Airway epithelial cell (primary cell): ENCODE measurements around the gene TAOK2. TPM values are rescaled to one million over a fixed set of nuclear protein-coding genes. Genes with fewer than 3 reads are reported as not detected.

Experiments
- total RNA-seq: library from RNA; depleted of rRNA; stranded (reverse); fragments of >200 nt; gene quantifications from 2 replicates; pipeline ENCODE4 v1.2.3, GENCODE V29; 2015

The TAOK2 gene
- total RNA-seq, result 37.1 and 37.2 TPM in 2 replicates

GRCh38 chr16:29973384-29974246, at the start of gene TAOK2:
TAOK2 (plus strand) TSS chr16:29973868; CDS start chr16:29977773, 3,905 bp downstream.

GRCh38 chr16:29925781-29926710, 47.6 kb upstream of the TAOK2 start, which contains the start of gene KCTD13:
KCTD13 (minus strand) TSS chr16:29926226; CDS start chr16:29926033, 193 bp downstream.

GRCh38 chr16:29961479-29962343, 12.0 kb upstream of the TAOK2 start, which contains the start of gene TMEM219:
TMEM219 (plus strand) TSS chr16:29962079; CDS start chr16:29963144, 1,065 bp downstream.

GRCh38 chr16:29995324-29995910, 21.7 kb downstream of the TAOK2 start, which contains the start of gene HIRIP3:
HIRIP3 (minus strand) TSS chr16:29995617; CDS start chr16:29995605, 12 bp downstream.

GRCh38 chr16:29995911-29996765, 22.5 kb downstream of the TAOK2 start, which contains the start of gene INO80E:
INO80E (plus strand) TSS chr16:29996241; CDS start chr16:29996311, 70 bp downstream.

GRCh38 chr16:30010844-30011713, 37.4 kb downstream of the TAOK2 start, which contains the start of gene DOC2A:
DOC2A (minus strand) TSS chr16:30011027; CDS start chr16:30010222, 805 bp downstream.

GRCh38 chr16:30022887-30023286, 49.2 kb downstream of the TAOK2 start, which contains the start of gene C16orf92:
C16orf92 (plus strand) TSS chr16:30023198; CDS start chr16:30023341, 143 bp downstream.

GRCh38 chr16:30030841-30031413, 57.3 kb downstream of the TAOK2 start, which contains the start of gene TLCD3B:
TLCD3B (minus strand) TSS chr16:30031271; CDS start chr16:30030527, 744 bp downstream.

Other genes starting within 250 kb of the TAOK2 start
- gene C16orf54, start 227.9 kb upstream of the TAOK2 start, total RNA-seq, result not detected in 2 replicates
- gene ZG16, start 195.6 kb upstream of the TAOK2 start, total RNA-seq, result not detected in 2 replicates
- gene KIF22, start 183.1 kb upstream of the TAOK2 start, total RNA-seq, result 51.3 and 68.9 TPM in 2 replicates
- 160 and 240 TPM in 2 replicates for gene MAZ, start 167.3 kb upstream of the TAOK2 start, total RNA-seq
- not detected in 2 replicates for gene PRRT2, start 161.7 kb upstream of the TAOK2 start, total RNA-seq
- gene PAGR1, start 157.7 kb upstream of the TAOK2 start, total RNA-seq, result 49.9 and 54.9 TPM in 2 replicates
- 91.0 and 99.4 TPM in 2 replicates for gene MVP, start 153.4 kb upstream of the TAOK2 start, total RNA-seq
- gene CDIPT, start 110.6 kb upstream of the TAOK2 start, total RNA-seq, result 56.8 and 68.1 TPM in 2 replicates
- gene SEZ6L2, start 74.3 kb upstream of the TAOK2 start, total RNA-seq, result 9.9 and 11.2 TPM in 2 replicates
- gene ASPHD1, start 73.4 kb upstream of the TAOK2 start, total RNA-seq, result 5.4 and 9.3 TPM in 2 replicates
- gene KCTD13, start 47.6 kb upstream of the TAOK2 start, total RNA-seq, result 9.0 and 11.5 TPM in 2 replicates
- gene TMEM219, start 11.8 kb upstream of the TAOK2 start, total RNA-seq, result 86.8 and 109 TPM in 2 replicates
- gene HIRIP3, start 21.7 kb downstream of the TAOK2 start, total RNA-seq, result 7.5 and 8.9 TPM in 2 replicates
- gene INO80E, start 22.4 kb downstream of the TAOK2 start, total RNA-seq, result 49.0 and 66.1 TPM in 2 replicates
- 0.71 TPM in 1 of 2 replicates, not detected in the other for gene DOC2A, start 37.2 kb downstream of the TAOK2 start, total RNA-seq
- not detected in 2 replicates for gene C16orf92, start 49.3 kb downstream of the TAOK2 start, total RNA-seq
- 0.14 TPM in 1 of 2 replicates, not detected in the other for gene TLCD3B, start 57.4 kb downstream of the TAOK2 start, total RNA-seq
- 2,269 and 2,487 TPM in 2 replicates for gene ALDOA, start 91.9 kb downstream of the TAOK2 start, total RNA-seq
- 87.6 and 119 TPM in 2 replicates for gene PPP4C, start 102.1 kb downstream of the TAOK2 start, total RNA-seq
- gene TBX6, start 118.1 kb downstream of the TAOK2 start, total RNA-seq, result 1.2 and 3.3 TPM in 2 replicates
- 16.1 and 21.9 TPM in 2 replicates for gene YPEL3, start 122.3 kb downstream of the TAOK2 start, total RNA-seq
- 4.4 and 7.9 TPM in 2 replicates for gene GDPD3, start 139.7 kb downstream of the TAOK2 start, total RNA-seq
- gene MAPK3, start 149.4 kb downstream of the TAOK2 start, total RNA-seq, result 62.0 and 62.1 TPM in 2 replicates
- gene CORO1A, start 209.7 kb downstream of the TAOK2 start, total RNA-seq, result 16.2 and 18.6 TPM in 2 replicates
- gene BOLA2B, start 219.8 kb downstream of the TAOK2 start, total RNA-seq, result 254 and 612 TPM in 2 replicates
- 38.1 and 64.8 TPM in 2 replicates for gene SLX1A, start 220.0 kb downstream of the TAOK2 start, total RNA-seq
- gene SULT1A3, start 225.4 kb downstream of the TAOK2 start, total RNA-seq, result 0.98 and 7.1 TPM in 2 replicates